Measurements from ENCODE around the gene SOBP. TPM values are rescaled to one million over a fixed set of nuclear protein-coding genes. Genes with fewer than 3 reads are reported as not detected.

Gene SOBP
- total and polyA plus RNA-seq, 2 donors (not counting 3 experiments of a cell fraction or from before 2014, with no cell fraction given): 0.35 to 6.6 TPM

GRCh38 chr6:107511511-107511993 lies 21.6 kb downstream of the SOBP start:
- no peaks in the 10 kb centered on the region for H4K20me1 ChIP-seq (replicated peaks; ENCODE audit: control insufficient read depth, extremely low read depth, insufficient read depth, low read length)
- no peak overlapping the region for H3K27ac ChIP-seq (ENCODE audit: insufficient read depth, low read depth, low read length)
- dilution Hi-C loops (cut with MboI; ENCODE audit: extremely low pct_ligation_motif_present, low sequenced_read_pairs) (no loop called here), intact Hi-C loops (cut with micrococcal nuclease) (no loop called here)
- no peak overlapping the region for H3K9ac ChIP-seq (replicated peaks; ENCODE audit: extremely low read depth, insufficient read depth, low read length)
- no peaks in the 10 kb centered on the region for H3K36me3 ChIP-seq (ENCODE audit: control insufficient read depth in 2 of 2, extremely low read depth in 1 of 2, insufficient read depth in 2 of 2, low read length in 2 of 2)
- no peaks in the 10 kb centered on the region for H3K9me3 ChIP-seq (replicated peaks; ENCODE audit: control insufficient read depth, insufficient read depth, low read length)
- no peak overlapping the region for H3K4me3 ChIP-seq (replicated peaks in 1 of 3; ENCODE audit: insufficient read depth in 1 of 3, low read depth in 1 of 3, low read length in 3 of 3)
- ChIA-PET POLR2A (no interaction called here), CTCF (no interaction called here)
- H3K79me2 ChIP-seq (ENCODE audit: control insufficient read depth, insufficient read depth, low read length): no peaks in the 10 kb centered on the region
- no peaks in the 10 kb centered on the region for H3K27me3 ChIP-seq (ENCODE audit: control insufficient read depth in 2 of 2, insufficient read depth in 2 of 2, low read length in 2 of 2)
- BruUV-seq (replicated peaks): no TSS peak
- TF ChIP-seq MAX (IDR thresholded peaks at IDR 0.05; ENCODE audit: insufficient read depth, insufficient read length): no peak
- TF ChIP-seq JUN (IDR thresholded peaks at IDR 0.05; ENCODE audit: borderline replicate concordance, insufficient read depth, insufficient read length, low read depth): no peak
- TF ChIP-seq EZH2 (IDR thresholded peaks at IDR 0.05; ENCODE audit: borderline replicate concordance, low read depth, low read length, severe bottlenecking): no peak
- TF ChIP-seq POLR2AphosphoS5 (IDR thresholded peaks at IDR 0.05; ENCODE audit: insufficient read depth, low read depth, low read length): no peak
- no peak for TF ChIP-seq FOS (IDR thresholded peaks at IDR 0.05; ENCODE audit: borderline replicate concordance, insufficient read depth, low read length)
- TF ChIP-seq MYC (IDR thresholded peaks at IDR 0.05; ENCODE audit: low read depth, low read length): no peak
- TF ChIP-seq POLR2A (IDR thresholded peaks at IDR 0.05; ENCODE audit: low read depth, low read length): no peak
- TF ChIP-seq CTCF (IDR thresholded peaks at IDR 0.05; ENCODE audit: extremely low read depth in 1 of 2, insufficient read depth in 1 of 2, low read depth in 1 of 2, low read length in 2 of 2): no peak
- TF ChIP-seq GATA2 (IDR thresholded peaks at IDR 0.05; ENCODE audit: insufficient read depth, insufficient read length, low read depth, low read length): no peak
- H3K4me1 ChIP-seq (ENCODE audit: control insufficient read depth, extremely low read depth, insufficient read depth, low read length): peaks cover 6% of the 10 kb centered on the region
- FAIRE-seq (no peak), DNase-seq (ENCODE audit: low read depth, low spot score) (no peak)
- no peak overlapping the region for H3K4me2 ChIP-seq (ENCODE audit: insufficient read depth, low read length)
- no peak overlapping the region for H2AFZ ChIP-seq (ENCODE audit: low read depth, low read length)
- no peaks in the 10 kb centered on the region for H3K9me1 ChIP-seq (replicated peaks; ENCODE audit: control insufficient read depth, extremely low read depth, insufficient read depth, low read length)
